Measurements from ENCODE around the gene GLYAT.
"Not testable (repeated sequence)": the region's sequence is repeated elsewhere in the genome, so short reads cannot be mapped to it uniquely, and the experiment has no call there.

The GLYAT gene

GRCh38 chr11:58685973-58686722 is 45.6 kb downstream of the GLYAT start:
- no peak for DNase-seq (ENCODE audit: low read depth in 2 of 3, low spot score in 1 of 3)

DNA sequence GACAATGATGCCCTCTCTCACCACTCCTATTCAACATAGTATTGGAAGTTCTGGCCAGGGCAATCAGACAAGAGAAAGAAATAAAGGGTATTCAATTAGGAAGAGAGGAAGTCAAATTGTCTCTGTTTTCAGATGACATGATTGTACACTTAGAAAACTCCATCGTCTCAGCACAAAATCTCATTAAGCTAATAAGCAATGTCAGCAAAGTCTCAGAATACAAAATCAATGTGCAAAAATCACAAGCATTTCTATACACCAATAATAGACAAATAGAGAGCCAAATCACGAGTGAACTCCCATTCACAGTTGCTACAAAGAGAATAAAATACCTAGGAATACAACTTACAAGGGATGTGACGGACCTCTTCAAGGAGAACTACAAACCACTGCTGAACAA is 49.1 kb downstream of the GLYAT start:
- DNase-seq (ENCODE audit: low read depth in 2 of 3, low spot score in 1 of 3), result not testable (repeated sequence)

- DNase-seq (ENCODE audit: low read depth in 2 of 3, low spot score in 1 of 3), result not testable (repeated sequence)
Observed at GRCh38 chr11:58677536-58677935, 54.2 kb downstream of the GLYAT start.

DNA sequence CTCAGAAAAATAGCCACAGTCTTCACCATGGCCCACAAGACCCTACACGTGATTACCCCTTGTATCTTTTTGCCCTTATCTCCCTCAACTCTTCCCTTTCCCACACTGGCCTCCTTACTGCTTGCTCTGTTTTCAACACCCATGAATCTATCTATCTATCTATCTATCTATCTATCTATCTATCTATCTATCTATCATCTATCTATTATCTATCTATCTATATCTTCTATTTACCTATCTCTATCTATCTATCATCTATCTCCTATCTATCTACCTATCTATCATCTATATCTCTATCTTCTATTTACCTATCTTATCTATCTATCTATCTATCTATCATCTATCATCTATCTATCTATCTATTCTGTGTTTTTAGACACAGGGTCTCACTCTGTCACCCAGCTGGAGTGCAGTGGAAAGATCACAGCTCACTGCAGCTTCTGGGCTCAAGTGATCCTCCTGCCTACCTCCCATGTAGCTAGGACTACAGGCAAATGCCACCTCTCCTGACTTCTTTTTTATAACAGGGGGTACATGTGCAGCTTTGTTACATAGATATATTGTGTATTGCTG is 55.1 kb downstream of the GLYAT start:
- DNase-seq (ENCODE audit: low read depth in 2 of 3, low spot score in 1 of 3), result no peak

DNA sequence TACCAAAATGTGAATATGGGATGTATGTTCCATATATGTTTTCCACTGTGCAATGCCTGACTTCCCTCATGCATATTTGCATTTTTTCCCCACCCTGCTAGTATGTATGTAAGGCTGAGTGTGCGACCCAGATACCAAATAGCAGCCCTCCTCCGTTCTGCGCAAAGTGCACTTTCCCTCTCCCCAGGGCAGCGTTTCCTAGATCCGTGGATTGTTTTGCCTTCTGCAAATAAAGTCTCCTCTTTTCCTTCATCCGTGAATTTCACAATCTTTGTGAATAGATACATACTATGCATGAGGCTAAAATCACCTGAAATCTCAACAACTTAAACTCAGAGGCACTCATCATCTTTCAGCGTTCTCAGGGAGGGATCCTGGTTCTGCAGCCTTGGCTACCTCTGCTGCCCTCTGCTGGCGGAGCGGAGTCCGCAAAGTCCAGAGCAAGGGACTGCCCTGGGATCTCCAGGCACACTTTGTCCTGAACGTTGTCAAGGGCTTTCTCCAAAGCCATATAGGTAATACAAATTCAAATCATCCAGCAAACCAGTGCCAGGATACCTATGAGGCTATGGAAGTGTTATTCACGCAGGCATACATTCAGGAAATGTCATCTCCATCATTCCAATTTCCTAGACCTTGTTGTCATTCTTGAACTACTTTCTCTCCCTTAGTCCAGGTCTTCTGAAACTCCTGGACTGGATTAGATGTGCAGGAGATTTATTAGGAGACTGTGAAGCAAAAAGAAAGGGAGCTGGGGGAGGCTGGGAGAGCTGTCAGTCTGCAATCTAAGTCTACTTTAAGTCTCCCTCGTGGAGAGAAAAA is 56.2 kb downstream of the GLYAT start:
- peak; percentile 55 to 75 (median 74) for DNase-seq (ENCODE audit: low read depth in 2 of 3, low spot score in 1 of 3)

DNA sequence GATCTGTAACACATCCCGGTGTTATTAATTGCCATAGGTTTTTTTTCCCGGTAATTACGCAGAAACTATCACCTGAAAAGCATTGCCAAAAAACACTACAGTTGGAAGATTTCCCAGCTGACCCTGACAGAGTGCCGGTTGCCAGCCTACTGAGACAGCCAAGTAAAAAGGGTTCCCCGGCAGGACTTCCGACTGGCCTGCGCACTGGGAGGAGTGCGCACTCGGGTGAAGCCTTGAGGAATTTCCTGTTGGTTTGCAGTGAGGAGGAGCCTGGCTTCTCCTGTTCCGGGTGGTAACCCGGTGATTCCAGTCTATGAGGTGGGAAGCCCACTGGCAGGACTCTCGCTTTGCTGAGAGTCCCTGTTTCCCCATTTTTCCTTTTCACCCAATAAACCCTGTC is 57.1 kb downstream of the GLYAT start:
- no peak for DNase-seq (ENCODE audit: low read depth in 2 of 3, low spot score in 1 of 3)

DNA sequence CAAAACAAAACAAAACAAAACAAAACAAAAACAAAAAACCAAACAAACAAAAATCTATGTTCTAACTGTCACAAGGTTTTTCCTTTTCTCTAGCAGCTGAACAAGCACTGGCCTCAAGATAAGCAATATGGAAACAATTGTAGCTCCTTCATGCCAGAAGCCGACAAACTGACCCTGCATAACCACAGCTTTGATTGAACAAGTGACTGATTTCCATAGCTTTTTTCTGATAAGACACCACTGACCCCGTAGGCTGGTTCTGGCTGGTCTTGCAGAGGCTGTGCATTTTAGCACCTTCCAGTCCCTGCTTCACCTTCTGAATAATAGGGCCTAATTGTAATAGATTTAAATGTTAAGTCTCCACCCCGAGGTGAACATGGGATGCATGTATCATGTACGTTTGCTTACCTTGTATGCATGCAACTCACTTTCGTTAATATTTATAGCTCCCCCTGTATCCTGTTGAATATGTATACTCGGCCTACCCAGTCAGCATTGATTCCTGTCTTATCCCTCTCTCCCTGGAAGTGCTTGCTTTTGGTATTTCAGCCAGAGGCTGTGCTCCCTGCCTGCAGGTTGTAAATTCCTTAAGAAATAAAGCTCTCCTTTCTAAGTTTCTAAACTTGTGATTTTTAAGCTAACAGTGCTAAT is 59.6 kb downstream of the GLYAT start:
- DNase-seq (ENCODE audit: low read depth in 2 of 3, low spot score in 1 of 3), result no peak

DNA sequence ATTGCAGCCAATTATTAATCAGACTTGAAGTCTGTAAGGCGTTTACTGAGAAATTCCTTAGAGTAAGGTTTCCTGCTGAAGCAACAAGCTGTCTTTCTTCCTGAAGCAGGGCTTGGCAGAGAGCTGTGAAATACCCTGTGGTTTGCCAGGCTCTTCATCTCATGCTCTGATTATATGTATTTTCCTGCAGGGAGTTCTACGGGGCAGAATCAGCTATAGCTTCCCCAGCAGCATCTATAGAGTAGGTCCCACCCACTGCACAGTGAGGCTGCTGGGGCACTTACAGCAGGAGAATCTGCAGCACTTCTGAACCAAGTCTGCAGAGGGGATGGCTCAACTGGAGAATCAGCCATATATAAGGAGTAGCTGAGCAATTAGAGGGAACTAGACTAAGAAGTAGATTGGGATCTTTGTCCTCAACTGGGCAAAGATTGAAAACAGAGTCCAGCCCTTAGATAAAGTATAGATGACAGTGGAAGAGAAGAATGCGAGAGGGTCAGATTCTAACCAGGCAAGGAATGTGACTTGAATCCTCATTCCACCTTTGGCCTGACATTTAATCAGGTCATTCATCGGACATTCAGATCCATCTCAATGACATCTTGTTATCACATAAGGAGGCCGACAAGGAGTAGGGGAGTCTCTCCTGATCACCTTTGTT is 71.7 kb downstream of the GLYAT start:
- DNase-seq (ENCODE audit: low read depth in 2 of 3, low spot score in 1 of 3), result no peak

GRCh38 chr11:58659404-58659803 is 72.3 kb downstream of the GLYAT start:
- no peak for DNase-seq (ENCODE audit: low read depth in 2 of 3, low spot score in 1 of 3)

Data from stimulated activated CD4-positive, alpha-beta T cell treated with anti-CD3 and anti-CD28 coated beads, Interleukin-12 subunit alpha, Interleukin-12 subunit beta, amount 100 ng/mL, for 48 hours (primary cell).